GM21447 (cell line): Measurements from ENCODE around the gene HOXC11.

Experiments
- ATAC-seq: cut with Tn5 transposase; IDR thresholded peaks from one replicate; pipeline ENCODE4 v1.9.1; 2021; ENCODE audit not compliant: unreplicated experiment

The HOXC11 gene

GRCh38 chr12:54021432-54022013 lies 48.6 kb downstream of the HOXC11 start:
- ATAC-seq = no peak

GRCh38 chr12:54022960-54023884 lies 50.3 kb downstream of the HOXC11 start:
- no peak for ATAC-seq

- no peak for ATAC-seq
Observed at GRCh38 chr12:54024127-54024526, 51.2 kb downstream of the HOXC11 start.

- ATAC-seq = no peak
Observed at GRCh38 chr12:54024581-54025305, 51.8 kb downstream of the HOXC11 start.

GRCh38 chr12:54025499-54026405 lies 52.8 kb downstream of the HOXC11 start:
- ATAC-seq = no peak

GRCh38 chr12:54026640-54027441 lies 53.9 kb downstream of the HOXC11 start:
- no peak for ATAC-seq
